Superior temporal gyrus (tissue), 1 donor: ENCODE data around the gene DISC1.

Experiments used
- DNase-seq: peaks from one replicate; pipeline ENCODE4 v3.0.0-alpha.2; 2016; ENCODE audit errors: extremely low spot score

Gene DISC1

DNA sequence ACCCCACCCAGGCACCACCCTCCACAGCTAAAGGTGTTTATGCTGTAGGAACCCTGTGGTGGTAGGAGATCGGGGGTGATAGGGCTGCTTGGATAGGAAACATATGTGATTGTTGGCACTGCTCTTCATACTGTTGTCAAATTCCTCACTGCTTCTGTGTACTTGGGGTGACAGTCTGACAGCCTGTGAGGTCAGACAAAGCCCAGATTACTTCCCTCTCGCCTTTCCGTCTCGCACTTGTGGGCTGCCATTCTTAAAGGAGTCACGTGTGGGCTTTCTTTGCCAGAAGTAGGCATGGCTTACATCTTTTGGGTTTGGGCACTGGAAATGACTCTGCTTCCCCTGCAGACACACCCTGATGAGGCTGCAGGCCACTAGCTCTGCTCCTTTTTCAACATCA, 363.8 kb downstream of the DISC1 start:
- DNase-seq = no peak

GRCh38 chr1:231991231-231991630, 364.6 kb downstream of the DISC1 start:
- DNase-seq = no peak

DNA sequence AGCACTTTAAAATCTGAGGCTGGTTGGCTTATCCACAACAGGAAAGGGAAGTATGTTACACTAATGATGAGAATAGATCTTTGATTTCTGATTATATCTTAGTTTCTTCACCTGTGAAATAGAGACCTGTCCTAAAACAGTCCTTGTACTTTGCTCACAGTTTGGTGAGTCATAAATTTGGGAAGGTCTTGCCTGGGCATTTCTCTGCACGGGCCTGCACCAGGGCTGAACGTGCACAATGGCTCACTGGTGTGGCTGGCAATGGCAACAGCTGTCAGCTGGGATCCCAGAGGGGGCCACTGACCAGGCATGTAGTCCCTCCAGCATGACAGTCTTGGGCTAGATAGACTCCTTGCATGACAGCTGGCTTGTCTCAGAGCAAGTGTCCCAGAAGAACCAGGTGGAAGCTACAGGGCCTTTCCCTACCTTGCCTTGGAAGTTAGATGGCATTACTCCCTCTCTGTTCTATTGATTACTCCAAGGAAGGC, 367.4 kb downstream of the DISC1 start:
- no peak for DNase-seq

- no peak for DNase-seq
Observed at GRCh38 chr1:231998791-231999190, 372.2 kb downstream of the DISC1 start.

GRCh38 chr1:232005300-232005699, 378.7 kb downstream of the DISC1 start:
- DNase-seq = no peak

DNA sequence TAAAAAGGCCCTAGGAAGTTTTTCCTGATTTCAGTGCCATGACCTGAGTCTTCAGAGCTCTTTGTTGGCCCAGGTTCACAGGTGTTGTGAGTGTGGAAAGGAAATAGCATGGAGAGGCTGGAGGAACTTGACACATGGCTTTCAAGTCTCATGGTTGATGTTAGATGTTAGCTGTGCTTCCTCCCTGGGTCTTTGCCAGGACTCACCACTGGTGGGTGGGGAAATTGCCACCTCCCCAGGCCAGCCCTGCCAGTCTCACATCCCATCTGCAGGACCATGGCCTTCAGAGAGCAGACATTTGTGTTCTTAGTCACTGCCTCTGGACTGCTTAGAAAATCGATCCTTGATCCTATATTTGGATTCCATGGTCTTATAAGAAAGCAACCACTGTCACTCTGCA, 383.2 kb downstream of the DISC1 start:
- no peak for DNase-seq

DNA sequence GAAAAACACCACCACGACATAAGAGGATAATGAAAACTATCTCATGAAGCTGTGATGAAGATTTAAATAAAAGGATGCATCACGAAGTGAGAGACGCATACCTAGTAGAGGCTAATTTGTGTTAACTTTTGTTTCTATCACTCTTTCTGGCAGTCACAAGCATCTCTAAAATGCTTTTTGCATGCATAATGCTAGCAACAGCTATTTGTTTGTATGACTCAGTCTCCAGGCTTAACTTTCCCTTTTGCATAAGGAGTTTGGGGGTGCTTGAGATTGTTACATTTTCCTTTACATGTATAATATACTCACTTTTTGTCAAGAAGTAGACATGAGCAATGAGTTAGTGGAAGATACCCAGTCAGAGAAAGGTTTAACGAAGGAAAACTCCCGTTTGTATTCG, 385.4 kb downstream of the DISC1 start:
- no peak for DNase-seq

DNA sequence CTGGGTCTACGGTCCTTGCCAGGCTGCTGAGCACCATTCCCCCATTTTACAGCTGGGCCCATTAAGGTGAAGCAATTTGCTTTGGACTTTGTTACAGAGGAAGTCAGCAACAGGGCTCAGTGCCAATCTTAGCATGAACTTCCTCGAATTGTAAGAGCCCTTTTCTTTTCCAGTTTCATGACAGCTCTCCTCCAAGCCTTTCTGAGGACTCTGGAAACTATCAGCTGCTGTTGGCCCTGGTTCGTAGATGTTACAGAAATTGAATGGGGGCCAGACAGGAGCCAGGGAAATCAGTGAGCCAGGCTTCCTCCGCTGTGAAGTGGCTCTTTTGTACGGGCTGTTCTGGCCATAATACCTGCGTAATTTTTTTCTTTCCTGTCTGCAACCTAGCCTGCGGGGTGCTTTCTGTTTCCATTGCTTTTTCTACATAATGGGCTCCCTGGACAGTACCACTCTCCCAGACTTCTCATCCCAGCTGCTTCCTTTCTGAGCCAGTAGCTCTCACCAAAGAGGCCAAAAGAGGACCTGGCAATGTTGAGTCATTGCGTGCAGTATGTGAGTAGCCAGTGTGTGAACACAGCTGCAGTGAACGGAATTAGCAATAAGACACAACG, 386.3 kb downstream of the DISC1 start:
- peak; percentile 20 for DNase-seq

GRCh38 chr1:232014941-232015340, 388.4 kb downstream of the DISC1 start:
- no peak for DNase-seq

DNA sequence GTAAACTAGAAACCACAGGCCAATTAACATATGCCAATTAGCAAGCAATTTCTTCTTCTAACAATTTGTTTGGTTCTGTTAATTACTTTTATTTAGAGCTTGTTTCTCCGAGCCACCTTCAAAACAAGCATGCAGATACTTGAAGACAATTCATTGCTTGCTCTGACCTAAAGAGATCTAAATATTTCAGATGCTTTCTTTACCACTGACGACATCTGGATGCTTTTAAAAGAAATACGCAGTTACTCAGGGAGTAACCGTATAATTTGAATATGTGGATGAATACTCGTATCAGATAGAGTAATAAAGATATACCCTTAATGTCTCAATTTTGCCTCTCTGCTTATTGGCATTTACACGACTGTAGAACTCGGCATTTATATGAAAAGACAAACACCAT, 390.0 kb downstream of the DISC1 start:
- DNase-seq = no peak

- DNase-seq = no peak
Observed at GRCh38 chr1:232017057-232017456, 390.5 kb downstream of the DISC1 start.

- no peak for DNase-seq
Observed at GRCh38 chr1:232017759-232018158, 391.2 kb downstream of the DISC1 start.

DNA sequence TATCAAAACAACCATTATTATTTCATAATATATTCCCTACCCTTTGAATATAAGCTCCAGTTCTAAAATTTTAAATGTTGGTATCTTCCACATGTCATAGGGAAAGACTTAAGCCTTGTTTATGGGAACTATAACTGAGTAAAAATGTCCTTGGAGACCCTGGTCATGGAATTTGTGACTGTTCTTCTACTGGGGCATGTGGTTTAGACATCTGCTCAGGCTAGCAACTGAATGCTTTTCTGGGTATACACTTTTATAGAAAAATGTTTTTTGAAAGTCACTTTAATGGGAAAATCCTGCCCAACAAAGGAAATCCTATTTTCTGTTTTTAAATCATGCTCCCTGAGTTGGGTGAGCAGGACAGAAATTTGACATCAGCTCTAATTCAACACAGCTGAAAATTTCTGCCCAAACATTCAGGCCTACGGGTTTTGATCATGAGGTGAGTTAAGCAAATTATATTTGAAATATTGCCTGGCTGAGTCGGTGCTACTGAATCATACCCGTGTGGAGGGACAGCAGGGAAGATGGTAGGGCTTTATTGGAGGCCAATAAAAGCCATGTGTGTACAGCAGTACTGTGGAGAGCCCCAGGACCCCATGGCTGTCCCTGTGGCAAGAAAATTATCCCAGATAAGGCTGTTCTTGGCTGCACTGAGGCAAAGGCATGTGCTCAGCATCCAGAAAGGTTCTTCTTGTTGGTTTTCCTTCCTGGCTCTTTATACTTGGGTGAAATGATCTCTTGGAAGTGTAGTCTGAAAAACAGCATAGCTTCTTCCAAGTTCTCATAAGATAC, 391.8 kb downstream of the DISC1 start:
- no peak for DNase-seq

DNA sequence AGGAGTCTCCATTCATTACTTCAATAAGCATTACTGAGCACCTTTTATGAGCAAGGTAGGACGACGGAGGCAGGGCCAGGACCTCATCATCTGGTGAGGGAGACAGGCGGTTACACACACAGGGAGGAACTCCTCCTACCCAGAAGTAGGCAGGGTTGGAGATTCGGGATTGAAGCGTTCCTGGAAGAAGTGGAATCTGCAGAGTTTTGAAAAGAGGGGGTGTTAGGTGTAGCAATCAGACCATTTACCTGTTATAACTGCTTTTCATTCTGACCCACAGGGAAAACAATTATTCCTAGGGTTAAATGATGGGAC, 392.4 kb downstream of the DISC1 start:
- DNase-seq = no peak

GRCh38 chr1:232020352-232020751, 393.8 kb downstream of the DISC1 start:
- DNase-seq = no peak

DNA sequence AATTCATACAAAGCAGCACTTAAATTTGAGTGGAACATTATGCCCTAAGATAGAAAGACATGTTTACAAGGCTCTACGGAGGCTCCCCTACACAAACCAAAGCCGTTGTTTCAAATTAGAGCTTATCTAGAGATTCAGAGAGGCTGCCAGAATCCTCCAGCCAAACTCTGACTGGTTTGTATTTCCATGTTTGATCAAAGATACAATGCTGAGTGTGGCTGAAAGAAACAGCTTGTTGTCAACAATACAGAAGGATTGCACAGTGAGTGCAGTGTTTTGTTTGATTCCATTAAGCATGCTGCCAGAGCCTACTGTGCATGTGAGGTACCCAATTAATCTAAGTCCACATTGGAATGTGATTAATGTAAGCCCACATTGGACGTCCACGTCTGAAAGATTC, 402.7 kb downstream of the DISC1 start:
- peak; percentile 66 for DNase-seq

DNA sequence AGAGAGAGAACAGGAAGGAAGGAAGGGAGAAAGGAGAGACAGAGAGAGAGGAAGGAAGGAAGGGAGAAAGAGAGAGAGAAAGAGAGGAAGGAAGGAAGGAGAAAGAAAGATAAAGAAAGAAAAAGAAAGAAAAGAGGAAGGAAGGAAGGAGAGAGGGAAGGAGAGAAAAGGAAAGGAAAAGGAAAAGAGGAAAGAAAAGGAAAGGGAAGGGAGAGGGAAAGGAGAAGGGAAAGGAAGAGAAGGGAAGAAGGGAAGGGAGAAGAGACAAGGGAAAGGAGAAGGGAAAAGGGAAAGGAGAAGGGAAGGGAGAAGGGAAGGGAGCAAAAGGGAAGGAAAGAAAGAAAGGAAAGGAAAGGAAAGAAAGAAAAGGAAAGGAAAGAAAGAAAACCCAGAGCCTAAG, 404.6 kb downstream of the DISC1 start:
- no peak for DNase-seq

- no peak for DNase-seq
Observed at GRCh38 chr1:232033285-232033684, 406.7 kb downstream of the DISC1 start.

GRCh38 chr1:232034556-232034955, 408.0 kb downstream of the DISC1 start:
- DNase-seq = no peak

DNA sequence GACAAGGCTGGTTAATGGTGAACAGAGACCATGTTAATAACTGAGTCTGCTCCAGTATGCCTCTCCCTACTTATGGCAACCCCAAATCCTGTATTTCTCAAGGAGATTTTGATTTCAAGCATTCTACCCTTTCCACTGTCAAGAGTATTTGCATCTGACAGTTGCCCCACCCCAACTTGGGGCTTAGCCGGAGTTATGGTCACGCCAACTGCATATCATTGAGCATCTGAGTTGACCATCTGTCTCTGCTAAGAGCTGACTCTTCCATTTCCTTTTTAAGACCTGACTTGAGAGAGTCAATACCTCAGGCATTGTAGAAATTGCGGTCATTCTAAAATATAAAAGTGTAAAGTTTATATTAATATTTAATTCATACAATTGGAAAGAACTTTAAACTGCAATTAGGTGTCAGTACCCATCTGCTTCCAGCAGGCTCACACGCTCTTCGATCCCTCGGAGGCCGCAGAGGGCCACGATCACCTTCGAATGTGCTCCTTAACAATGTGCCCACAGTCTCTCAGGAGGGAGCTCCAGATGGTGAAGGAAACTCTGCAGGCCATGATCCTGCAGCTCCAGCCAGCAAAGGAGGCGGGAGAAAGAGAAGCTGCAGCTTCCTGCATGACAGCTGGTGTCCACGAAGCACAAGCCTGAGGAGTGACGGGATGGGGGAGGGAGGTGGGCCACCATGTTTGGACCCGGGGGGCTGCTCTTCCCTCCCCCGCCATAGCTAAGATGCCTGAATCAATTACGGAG, 409.8 kb downstream of the DISC1 start:
- no peak for DNase-seq

GRCh38 chr1:232037774-232038388, 411.3 kb downstream of the DISC1 start:
- DNase-seq = no peak
